Dendritic cell treated with granulocyte-macrophage colony-stimulating factor and Interleukin-4, amounts not matched to agents 40 ng/mL and 50 ng/mL, for 4 days (primary cell): ENCODE results near the gene AKAIN1.

Experiments used
- H3K27ac Mint-ChIP-seq: one replicate; pipeline ENCODE4 v1.8.0; 2022; ENCODE audit warnings: mild to moderate bottlenecking, mixed read lengths
- H3K27me3 Mint-ChIP-seq: one replicate; pipeline ENCODE4 v1.8.0; 2022; ENCODE audit warnings: mild to moderate bottlenecking, mixed read lengths
- H3K36me3 Mint-ChIP-seq: one replicate; pipeline ENCODE4 v1.8.0; 2022; ENCODE audit warnings: low read depth, mixed read lengths
- H3K4me1 Mint-ChIP-seq: one replicate; pipeline ENCODE4 v1.8.0; 2022; ENCODE audit warnings: low read depth, mixed read lengths
- H3K4me3 Mint-ChIP-seq: one replicate; pipeline ENCODE4 v1.8.0; 2022; ENCODE audit warnings: mild to moderate bottlenecking, moderate library complexity, mixed read lengths
- H3K9me3 Mint-ChIP-seq: one replicate; pipeline ENCODE4 v1.8.0; 2022; ENCODE audit warnings: mixed read lengths
- intact Hi-C: fragments of 100-400 bp; cut with micrococcal nuclease; formaldehyde crosslinking; loops from one replicate; pipeline ENCODE4 v1.15.0; 2022

AKAIN1 gene

GRCh38 chr18:5097116-5097703 is 99.8 kb downstream of the AKAIN1 start:
- Mint-ChIP-seq H3K27ac (no peak overlapping the region), H3K4me3 (no peak overlapping the region), H3K4me1 (no peaks in the 10 kb centered on the region), H3K36me3 (no peaks in the 10 kb centered on the region), H3K9me3 (peaks cover under 1% of the 10 kb centered on the region), H3K27me3 (no peaks in the 10 kb centered on the region)
- intact Hi-C loops: no loop called here

GRCh38 chr18:5095239-5095638 is 101.8 kb downstream of the AKAIN1 start:
- Mint-ChIP-seq H3K27me3 (no peaks in the 10 kb centered on the region), H3K4me3 (no peak overlapping the region), H3K27ac (no peak overlapping the region), H3K9me3 (peaks cover 16% of the 10 kb centered on the region), H3K36me3 (no peaks in the 10 kb centered on the region), H3K4me1 (no peaks in the 10 kb centered on the region)
- intact Hi-C loops: no loop called here

GRCh38 chr18:5093902-5094301 is 103.2 kb downstream of the AKAIN1 start:
- no peaks in the 10 kb centered on the region for H3K4me1 Mint-ChIP-seq
- H3K27ac Mint-ChIP-seq: no peak overlapping the region
- no peaks in the 10 kb centered on the region for H3K27me3 Mint-ChIP-seq
- intact Hi-C loops: no loop called here
- no peaks in the 10 kb centered on the region for H3K36me3 Mint-ChIP-seq
- H3K9me3 Mint-ChIP-seq: peaks cover 22% of the 10 kb centered on the region
- no peak overlapping the region for H3K4me3 Mint-ChIP-seq
